ENCODE measurements around the gene NHLRC4. TPM values are rescaled to one million over a fixed set of nuclear protein-coding genes. Genes with fewer than 3 reads are reported as not detected.

NHLRC4 gene
- total and polyA plus RNA-seq, 2 of the 13 experiments (the other 11 are each of a cell fraction or from before 2014, with no cell fraction given): 0.40 to 0.59 TPM

GRCh38 chr16:590188-590814 lies 23.5 kb downstream of the NHLRC4 start (continued):
- TF ChIP-seq, protein P1, sequence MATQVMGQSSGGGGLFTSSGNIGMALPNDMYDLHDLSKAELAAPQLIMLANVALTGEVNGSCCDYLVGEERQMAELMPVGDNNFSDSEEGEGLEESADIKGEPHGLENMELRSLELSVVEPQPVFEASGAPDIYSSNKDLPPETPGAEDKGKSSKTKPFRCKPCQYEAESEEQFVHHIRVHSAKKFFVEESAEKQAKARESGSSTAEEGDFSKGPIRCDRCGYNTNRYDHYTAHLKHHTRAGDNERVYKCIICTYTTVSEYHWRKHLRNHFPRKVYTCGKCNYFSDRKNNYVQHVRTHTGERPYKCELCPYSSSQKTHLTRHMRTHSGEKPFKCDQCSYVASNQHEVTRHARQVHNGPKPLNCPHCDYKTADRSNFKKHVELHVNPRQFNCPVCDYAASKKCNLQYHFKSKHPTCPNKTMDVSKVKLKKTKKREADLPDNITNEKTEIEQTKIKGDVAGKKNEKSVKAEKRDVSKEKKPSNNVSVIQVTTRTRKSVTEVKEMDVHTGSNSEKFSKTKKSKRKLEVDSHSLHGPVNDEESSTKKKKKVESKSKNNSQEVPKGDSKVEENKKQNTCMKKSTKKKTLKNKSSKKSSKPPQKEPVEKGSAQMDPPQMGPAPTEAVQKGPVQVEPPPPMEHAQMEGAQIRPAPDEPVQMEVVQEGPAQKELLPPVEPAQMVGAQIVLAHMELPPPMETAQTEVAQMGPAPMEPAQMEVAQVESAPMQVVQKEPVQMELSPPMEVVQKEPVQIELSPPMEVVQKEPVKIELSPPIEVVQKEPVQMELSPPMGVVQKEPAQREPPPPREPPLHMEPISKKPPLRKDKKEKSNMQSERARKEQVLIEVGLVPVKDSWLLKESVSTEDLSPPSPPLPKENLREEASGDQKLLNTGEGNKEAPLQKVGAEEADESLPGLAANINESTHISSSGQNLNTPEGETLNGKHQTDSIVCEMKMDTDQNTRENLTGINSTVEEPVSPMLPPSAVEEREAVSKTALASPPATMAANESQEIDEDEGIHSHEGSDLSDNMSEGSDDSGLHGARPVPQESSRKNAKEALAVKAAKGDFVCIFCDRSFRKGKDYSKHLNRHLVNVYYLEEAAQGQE (IDR thresholded peaks at IDR 0.05; ENCODE audit: borderline replicate concordance in 1 of 2, low read depth in 1 of 2, low read length in 2 of 2): no peak
- TF ChIP-seq NBN (conservative IDR thresholded peaks at IDR 0.05) (no peak), MAFG (CRISPR knock-in tag; IDR thresholded peaks at IDR 0.05) (no peak), TCF7L2 (IDR thresholded peaks at IDR 0.05; ENCODE audit: low read depth, low read length) (no peak), ZNF670 (CRISPR knock-in tag; IDR thresholded peaks at IDR 0.05; ENCODE audit: borderline replicate concordance) (no peak), ZSCAN5A (CRISPR knock-in tag; IDR thresholded peaks at IDR 0.05; ENCODE audit: borderline replicate concordance) (no peak), CTCF (CRISPR knock-in tag; IDR thresholded peaks at IDR 0.05) (no peak), BRD4 (CRISPR knock-in tag; IDR thresholded peaks at IDR 0.05) (no peak), ZNF784 (CRISPR knock-in tag; IDR thresholded peaks at IDR 0.05; ENCODE audit: borderline replicate concordance) (no peak), ZNF569 (CRISPR knock-in tag; IDR thresholded peaks at IDR 0.05; ENCODE audit: borderline replicate concordance) (no peak), CSRNP2 (CRISPR knock-in tag; conservative IDR thresholded peaks at IDR 0.05; ENCODE audit: low read depth) (no peak), KLF16 (CRISPR knock-in tag; IDR thresholded peaks at IDR 0.05) (no peak), NFATC3 (CRISPR knock-in tag; IDR thresholded peaks at IDR 0.05) (no peak), ZNF800 (CRISPR knock-in tag; IDR thresholded peaks at IDR 0.05) (no peak), KAT8 (CRISPR knock-in tag; IDR thresholded peaks at IDR 0.05) (no peak), FOXA3 (CRISPR knock-in tag; IDR thresholded peaks at IDR 0.05) (no peak), NFE2L1 (CRISPR knock-in tag; IDR thresholded peaks at IDR 0.05; ENCODE audit: borderline replicate concordance) (no peak)
